ENCODE results near the gene AK1.

Gene AK1

GRCh38 chr9:127877566-127877998, at the start of gene AK1:
AK1 (minus strand) TSS chr9:127877675; CDS start chr9:127874617, 3,058 bp downstream.
- Mint-ChIP-seq H3K27me3 (no peaks in the 10 kb centered on the region), H3K36me3 (no peaks in the 10 kb centered on the region), H3K9me3 (ENCODE audit: low read depth) (no peaks in the 10 kb centered on the region), H3K4me1 (ENCODE audit: low read depth) (peaks cover 3% of the 10 kb centered on the region), H3K4me3 (peak within 1 kb of the TSS; percentile 65), H3K27ac (no peak within 1 kb of the TSS)

GRCh38 chr9:127926906-127927200, 49.4 kb upstream of the AK1 start:
- peaks cover 2% of the 10 kb centered on the region for H3K27me3 Mint-ChIP-seq
- no peak overlapping the region for H3K27ac Mint-ChIP-seq
- H3K4me1 Mint-ChIP-seq (ENCODE audit: low read depth), result peaks cover 20% of the 10 kb centered on the region
- H3K4me3 Mint-ChIP-seq, result peak overlapping the region; percentile 74
- H3K36me3 Mint-ChIP-seq, result no peaks in the 10 kb centered on the region
- no peaks in the 10 kb centered on the region for H3K9me3 Mint-ChIP-seq (ENCODE audit: low read depth)

GRCh38 chr9:127925959-127926905, 48.8 kb upstream of the AK1 start:
- peak overlapping the region; percentile 59 for H3K4me3 Mint-ChIP-seq
- no peaks in the 10 kb centered on the region for H3K36me3 Mint-ChIP-seq
- no peaks in the 10 kb centered on the region for H3K9me3 Mint-ChIP-seq (ENCODE audit: low read depth)
- no peak overlapping the region for H3K27ac Mint-ChIP-seq
- peaks cover 2% of the 10 kb centered on the region for H3K27me3 Mint-ChIP-seq
- peaks cover 19% of the 10 kb centered on the region for H3K4me1 Mint-ChIP-seq (ENCODE audit: low read depth)

- H3K27ac Mint-ChIP-seq, result no peak overlapping the region
These were observed 47.4 kb upstream of the AK1 start for GRCh38 chr9:127924736-127925444.

GRCh38 chr9:127923771-127924170, 46.3 kb upstream of the AK1 start:
- no peaks in the 10 kb centered on the region for H3K9me3 Mint-ChIP-seq (ENCODE audit: low read depth)
- H3K4me1 Mint-ChIP-seq (ENCODE audit: low read depth), result peaks cover 19% of the 10 kb centered on the region
- no peak overlapping the region for H3K27ac Mint-ChIP-seq
- H3K27me3 Mint-ChIP-seq, result peaks cover 2% of the 10 kb centered on the region
- H3K36me3 Mint-ChIP-seq, result no peaks in the 10 kb centered on the region
- H3K4me3 Mint-ChIP-seq, result no peak overlapping the region

More at GRCh38 chr9:127924736-127925444, 47.4 kb upstream of the AK1 start:
- Mint-ChIP-seq H3K4me1 (ENCODE audit: low read depth) (peaks cover 12% of the 10 kb centered on the region), H3K9me3 (ENCODE audit: low read depth) (no peaks in the 10 kb centered on the region), H3K27me3 (peaks cover 2% of the 10 kb centered on the region), H3K4me3 (peak overlapping the region; percentile 25), H3K36me3 (no peaks in the 10 kb centered on the region)

GRCh38 chr9:127923046-127923445, 45.6 kb upstream of the AK1 start:
- Mint-ChIP-seq H3K36me3 (no peaks in the 10 kb centered on the region), H3K27ac (no peak overlapping the region), H3K9me3 (ENCODE audit: low read depth) (no peaks in the 10 kb centered on the region), H3K27me3 (peaks cover 2% of the 10 kb centered on the region), H3K4me3 (no peak overlapping the region), H3K4me1 (ENCODE audit: low read depth) (peaks cover 22% of the 10 kb centered on the region)

GRCh38 chr9:127921557-127922120, 44.2 kb upstream of the AK1 start:
- H3K27me3 Mint-ChIP-seq, result peaks cover 2% of the 10 kb centered on the region
- H3K9me3 Mint-ChIP-seq (ENCODE audit: low read depth), result no peaks in the 10 kb centered on the region
- peaks cover 31% of the 10 kb centered on the region for H3K4me1 Mint-ChIP-seq (ENCODE audit: low read depth)
- peak overlapping the region; percentile 20 for H3K4me3 Mint-ChIP-seq
- H3K27ac Mint-ChIP-seq, result no peak overlapping the region
- no peaks in the 10 kb centered on the region for H3K36me3 Mint-ChIP-seq

- H3K4me3 Mint-ChIP-seq, result no peak overlapping the region
These were observed 43.3 kb upstream of the AK1 start for GRCh38 chr9:127920794-127921193.

GRCh38 chr9:127919253-127919815, 41.9 kb upstream of the AK1 start:
- H3K9me3 Mint-ChIP-seq (ENCODE audit: low read depth), result no peaks in the 10 kb centered on the region
- peak overlapping the region; percentile 50 for H3K27ac Mint-ChIP-seq
- no peaks in the 10 kb centered on the region for H3K27me3 Mint-ChIP-seq
- H3K4me1 Mint-ChIP-seq (ENCODE audit: low read depth), result peaks cover 42% of the 10 kb centered on the region
- peak overlapping the region; percentile 57 for H3K4me3 Mint-ChIP-seq
- H3K36me3 Mint-ChIP-seq, result no peaks in the 10 kb centered on the region

More at GRCh38 chr9:127920794-127921193, 43.3 kb upstream of the AK1 start:
- no peaks in the 10 kb centered on the region for H3K36me3 Mint-ChIP-seq
- H3K4me1 Mint-ChIP-seq (ENCODE audit: low read depth), result peaks cover 33% of the 10 kb centered on the region
- H3K27ac Mint-ChIP-seq, result peak overlapping the region; percentile 50
- H3K9me3 Mint-ChIP-seq (ENCODE audit: low read depth), result no peaks in the 10 kb centered on the region
- H3K27me3 Mint-ChIP-seq, result peaks cover 2% of the 10 kb centered on the region

- Mint-ChIP-seq H3K9me3 (ENCODE audit: low read depth) (no peaks in the 10 kb centered on the region), H3K4me3 (peak overlapping the region; percentile 57), H3K27ac (peak overlapping the region; percentile 46), H3K27me3 (no peaks in the 10 kb centered on the region), H3K4me1 (ENCODE audit: low read depth) (peaks cover 44% of the 10 kb centered on the region), H3K36me3 (no peaks in the 10 kb centered on the region)
These were observed 41.0 kb upstream of the AK1 start for GRCh38 chr9:127918183-127919107.

- H3K27me3 Mint-ChIP-seq, result no peaks in the 10 kb centered on the region
- no peak overlapping the region for H3K27ac Mint-ChIP-seq
- no peaks in the 10 kb centered on the region for H3K36me3 Mint-ChIP-seq
- peak overlapping the region; percentile 83 for H3K4me3 Mint-ChIP-seq
- H3K4me1 Mint-ChIP-seq (ENCODE audit: low read depth), result peaks cover 49% of the 10 kb centered on the region
- H3K9me3 Mint-ChIP-seq (ENCODE audit: low read depth), result no peaks in the 10 kb centered on the region
These were observed 40.1 kb upstream of the AK1 start for GRCh38 chr9:127917603-127918002.

- Mint-ChIP-seq H3K9me3 (ENCODE audit: low read depth) (no peaks in the 10 kb centered on the region), H3K4me1 (ENCODE audit: low read depth) (peaks cover 49% of the 10 kb centered on the region)
These were observed 39.5 kb upstream of the AK1 start, which contains the start of gene ST6GALNAC4 for GRCh38 chr9:127916720-127917581. ST6GALNAC4 (minus strand) TSS chr9:127917041; CDS start chr9:127916419, 622 bp downstream.

More at GRCh38 chr9:127916720-127917581, 39.5 kb upstream of the AK1 start, which contains the start of gene ST6GALNAC4:
- peak within 1 kb of the TSS; percentile 91 for H3K4me3 Mint-ChIP-seq
- no peaks in the 10 kb centered on the region for H3K36me3 Mint-ChIP-seq
- no peaks in the 10 kb centered on the region for H3K27me3 Mint-ChIP-seq
- peak within 1 kb of the TSS; percentile 89 for H3K27ac Mint-ChIP-seq

Measured in activated naive CD8-positive, alpha-beta T cell (primary cell).